Bronchial smooth muscle cell (primary cell): ENCODE results near the gene GDPGP1. TPM values are rescaled to one million over a fixed set of nuclear protein-coding genes. Genes with fewer than 3 reads are reported as not detected.

Experiments
- total RNA-seq: library from RNA; depleted of rRNA; stranded (reverse); fragments of >200 nt; gene quantifications from 2 replicates; pipeline ENCODE4 v1.2.1, GENCODE V29; 2014

Gene GDPGP1
- 4.6 and 5.8 TPM in 2 replicates for total RNA-seq

GRCh38 chr15:90234096-90234988 is at the start of gene GDPGP1:
GDPGP1 (plus strand) TSS chr15:90234209; CDS start chr15:90240909, 6,700 bp downstream.

GRCh38 chr15:90201130-90201943 is 32.7 kb upstream of the GDPGP1 start, which contains the start of gene SEMA4B:
SEMA4B (plus strand) TSS chr15:90201330; CDS start chr15:90201579, 249 bp downstream.

GRCh38 chr15:90233387-90234095 is 468 bp upstream of the GDPGP1 start, which contains the start of gene CIB1:
CIB1 (minus strand) TSS chr15:90233941; CDS start chr15:90233885, 56 bp downstream.

GRCh38 chr15:90249203-90249863 is 15.3 kb downstream of the GDPGP1 start, which contains the start of gene TTLL13:
TTLL13 (plus strand) TSS chr15:90249556; CDS start chr15:90250631, 1,075 bp downstream.

GRCh38 chr15:90265271-90266060 is 31.5 kb downstream of the GDPGP1 start, which contains the start of gene NGRN:
NGRN (plus strand) TSS chr15:90265672; CDS start chr15:90265713, 41 bp downstream.

Other genes starting within 250 kb of the GDPGP1 start
- 6.4 and 6.5 TPM in 2 replicates for gene ZNF710, start 232.9 kb upstream of the GDPGP1 start, total RNA-seq
- gene IDH2, start 131.7 kb upstream of the GDPGP1 start, total RNA-seq = 24.0 and 37.2 TPM in 2 replicates
- 16.2 and 36.7 TPM in 2 replicates for gene SEMA4B, start 32.9 kb upstream of the GDPGP1 start, total RNA-seq
- gene CIB1, start 268 bp upstream of the GDPGP1 start, total RNA-seq = 28.2 and 40.2 TPM in 2 replicates
- gene TTLL13, start 15.3 kb downstream of the GDPGP1 start, total RNA-seq = 0.09 and 0.16 TPM in 2 replicates
- gene NGRN, start 31.5 kb downstream of the GDPGP1 start, total RNA-seq = 42.9 and 48.2 TPM in 2 replicates
- gene ZNF774, start 118.1 kb downstream of the GDPGP1 start, total RNA-seq = 0.86 and 1.7 TPM in 2 replicates
- gene IQGAP1, start 154.0 kb downstream of the GDPGP1 start, total RNA-seq = 83.8 and 172 TPM in 2 replicates